Neuron (in vitro differentiated cells): Measurements from ENCODE around the gene ZNF488.

ENCODE experiments used
- H2AFZ ChIP-seq: one replicate; pipeline ENCODE4 v1.6.1; 2013; ENCODE audit warnings: low read depth, mild to moderate bottlenecking, inconsistent platforms, low read length, moderate library complexity
- H3K27me3 ChIP-seq: one replicate; pipeline ENCODE4 v1.6.1; 2013; ENCODE audit warnings: low read length; ENCODE audit not compliant: insufficient read depth
- H3K36me3 ChIP-seq: one replicate; pipeline ENCODE4 v1.6.1; 2013; ENCODE audit warnings: low read length; ENCODE audit not compliant: insufficient read depth
- H3K4me1 ChIP-seq: one replicate; pipeline ENCODE4 v1.6.1; 2013; ENCODE audit warnings: low read length; ENCODE audit not compliant: insufficient read depth
- H3K4me3 ChIP-seq: 2 replicates; pipeline ENCODE4 v1.5.1; 2013; ENCODE audit warnings: mild to moderate bottlenecking, low read length, moderate library complexity
- H3K9me3 ChIP-seq: one replicate; pipeline ENCODE4 v1.6.1; 2013; ENCODE audit warnings: low read length

The ZNF488 gene

DNA sequence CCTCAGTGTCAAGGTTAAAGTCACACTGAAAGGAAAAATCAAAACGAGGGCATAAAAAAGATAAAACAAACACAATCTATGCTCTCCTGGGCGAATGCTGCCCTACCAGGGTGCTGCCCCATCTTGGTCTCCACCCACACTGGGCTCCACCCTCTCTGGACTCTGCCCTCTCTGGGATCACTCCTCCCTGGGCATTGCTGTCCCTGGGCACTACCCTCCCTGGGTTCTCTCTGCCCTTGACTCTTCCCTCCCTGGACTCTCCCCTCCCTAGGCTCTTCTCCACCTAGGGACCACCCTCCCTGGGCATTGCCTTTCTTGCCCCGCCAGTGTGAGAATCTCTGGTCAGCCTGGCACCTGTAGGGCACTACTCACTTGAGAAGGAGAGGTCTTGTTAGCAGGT is 53.3 kb downstream of the ZNF488 start:
- Histone ChIP-seq H3K27me3 (no peaks in the 10 kb centered on the region), H3K4me3 (no peak overlapping the region), H3K4me1 (no peaks in the 10 kb centered on the region), H2AFZ (no peak overlapping the region), H3K36me3 (no peaks in the 10 kb centered on the region), H3K9me3 (no peaks in the 10 kb centered on the region)

GRCh38 chr10:47330366-47330765 is 53.7 kb downstream of the ZNF488 start:
- H3K9me3 ChIP-seq = no peaks in the 10 kb centered on the region
- no peaks in the 10 kb centered on the region for H3K27me3 ChIP-seq
- no peaks in the 10 kb centered on the region for H3K36me3 ChIP-seq
- no peak overlapping the region for H3K4me3 ChIP-seq
- H3K4me1 ChIP-seq = no peaks in the 10 kb centered on the region
- H2AFZ ChIP-seq = no peak overlapping the region

DNA sequence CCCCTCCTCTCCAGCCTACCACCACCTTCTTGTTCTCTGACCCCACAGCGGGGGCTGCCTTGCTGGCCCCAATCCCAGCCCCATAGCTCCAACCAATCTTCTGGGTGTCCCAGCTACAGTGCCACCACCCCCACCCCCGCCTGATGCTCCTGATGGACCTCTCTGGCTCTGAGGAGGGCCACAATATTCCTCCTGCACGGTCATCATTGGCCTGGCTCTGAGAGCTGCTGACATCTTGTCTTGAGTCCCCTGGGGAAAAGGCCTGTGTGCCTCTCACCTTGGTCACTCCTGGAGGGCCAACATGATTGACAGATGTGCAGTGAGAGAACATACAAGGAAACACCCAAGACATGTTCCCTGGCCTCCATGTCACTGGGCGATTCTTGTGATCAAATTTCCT is 54.2 kb downstream of the ZNF488 start:
- Histone ChIP-seq H3K4me1 (no peaks in the 10 kb centered on the region), H3K9me3 (no peaks in the 10 kb centered on the region), H3K4me3 (no peak overlapping the region), H2AFZ (no peak overlapping the region), H3K27me3 (no peaks in the 10 kb centered on the region), H3K36me3 (no peaks in the 10 kb centered on the region)

DNA sequence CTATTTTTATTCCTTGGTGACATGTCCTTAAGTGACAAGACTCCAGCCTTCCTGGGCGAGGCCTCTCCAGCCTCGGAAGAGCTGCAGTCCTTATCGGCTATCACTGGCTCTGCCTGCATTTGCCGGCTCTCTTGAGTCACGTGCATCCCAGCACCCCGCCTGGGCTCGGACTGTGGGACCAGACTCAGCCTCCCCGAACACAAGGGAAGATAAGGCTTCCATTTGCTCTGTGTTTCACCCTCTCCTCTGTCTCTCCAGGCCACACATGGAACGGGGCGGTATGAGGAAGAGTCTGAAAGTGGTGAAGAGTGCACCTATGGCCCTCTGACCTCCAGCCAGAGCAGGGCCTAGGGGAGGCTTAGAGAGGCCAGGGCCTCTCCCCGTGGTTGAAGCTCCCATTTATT is 57.2 kb downstream of the ZNF488 start:
- H3K36me3 ChIP-seq = no peaks in the 10 kb centered on the region
- H3K9me3 ChIP-seq = no peaks in the 10 kb centered on the region
- no peak overlapping the region for H2AFZ ChIP-seq
- no peaks in the 10 kb centered on the region for H3K27me3 ChIP-seq
- no peak overlapping the region for H3K4me3 ChIP-seq
- H3K4me1 ChIP-seq = no peaks in the 10 kb centered on the region

GRCh38 chr10:47326306-47326926 is 57.7 kb downstream of the ZNF488 start:
- Histone ChIP-seq H3K36me3 (no peaks in the 10 kb centered on the region), H2AFZ (no peak overlapping the region), H3K4me1 (no peaks in the 10 kb centered on the region), H3K9me3 (no peaks in the 10 kb centered on the region), H3K4me3 (no peak overlapping the region), H3K27me3 (no peaks in the 10 kb centered on the region)

DNA sequence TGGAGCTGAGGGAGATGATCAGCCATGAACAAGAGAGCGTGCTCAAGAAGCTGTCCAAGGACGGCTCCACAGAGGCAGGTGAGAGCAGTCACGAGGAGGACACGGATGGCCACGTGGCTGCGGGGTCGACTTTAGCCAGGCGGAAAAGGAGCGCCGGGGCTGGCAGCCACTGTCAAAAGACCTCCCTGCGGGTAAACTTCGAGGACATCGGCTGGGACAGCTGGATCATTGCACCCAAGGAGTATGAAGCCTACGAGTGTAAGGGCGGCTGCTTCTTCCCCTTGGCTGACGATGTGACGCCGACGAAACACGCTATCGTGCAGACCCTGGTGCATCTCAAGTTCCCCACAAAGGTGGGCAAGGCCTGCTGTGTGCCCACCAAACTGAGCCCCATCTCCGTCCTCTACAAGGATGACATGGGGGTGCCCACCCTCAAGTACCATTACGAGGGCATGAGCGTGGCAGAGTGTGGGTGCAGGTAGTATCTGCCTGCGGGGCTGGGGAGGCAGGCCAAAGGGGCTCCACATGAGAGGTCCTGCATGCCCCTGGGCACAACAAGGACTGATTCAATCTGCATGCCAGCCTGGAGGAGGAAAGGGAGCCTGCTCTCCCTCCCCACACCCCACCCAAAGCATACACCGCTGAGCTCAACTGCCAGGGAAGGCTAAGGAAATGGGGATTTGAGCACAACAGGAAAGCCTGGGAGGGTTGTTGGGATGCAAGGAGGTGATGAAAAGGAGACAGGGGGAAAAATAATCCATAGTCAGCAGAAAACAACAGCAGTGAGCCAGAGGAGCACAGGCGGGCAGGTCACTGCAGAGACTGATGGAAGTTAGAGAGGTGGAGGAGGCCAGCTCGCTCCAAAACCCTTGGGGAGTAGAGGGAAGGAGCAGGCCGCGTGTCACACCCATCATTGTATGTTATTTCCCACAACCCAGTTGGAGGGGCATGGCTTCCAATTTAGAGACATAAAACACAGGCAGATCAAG is 58.5 kb downstream of the ZNF488 start:
- Histone ChIP-seq H3K4me1 (no peaks in the 10 kb centered on the region), H3K36me3 (no peaks in the 10 kb centered on the region), H2AFZ (no peak overlapping the region), H3K9me3 (no peaks in the 10 kb centered on the region), H3K27me3 (no peaks in the 10 kb centered on the region), H3K4me3 (no peak overlapping the region)

GRCh38 chr10:47323636-47324296 is 60.3 kb downstream of the ZNF488 start:
- no peaks in the 10 kb centered on the region for H3K4me1 ChIP-seq
- H2AFZ ChIP-seq = no peak overlapping the region
- H3K27me3 ChIP-seq = no peaks in the 10 kb centered on the region
- no peaks in the 10 kb centered on the region for H3K9me3 ChIP-seq
- H3K4me3 ChIP-seq = no peak overlapping the region
- H3K36me3 ChIP-seq = no peaks in the 10 kb centered on the region

DNA sequence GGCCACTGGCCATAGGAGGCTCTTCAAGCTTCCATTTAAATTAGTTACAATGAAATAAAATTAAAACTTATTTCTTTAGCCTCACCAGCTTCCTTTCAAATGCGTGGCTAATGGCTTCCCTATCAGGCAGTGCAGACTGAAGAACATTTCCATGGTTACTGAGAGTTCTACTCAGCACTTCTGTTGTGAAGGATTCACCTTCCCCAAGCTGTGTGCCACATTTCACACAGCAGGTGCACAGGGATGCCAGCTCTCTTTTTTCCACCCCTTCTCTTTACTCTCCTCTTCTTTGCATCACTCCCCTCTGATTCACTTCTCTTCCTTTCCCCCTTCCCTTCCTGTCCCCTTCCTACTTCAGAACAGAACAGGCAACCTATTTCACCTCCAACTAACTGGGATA is 61.0 kb downstream of the ZNF488 start:
- Histone ChIP-seq H3K36me3 (no peaks in the 10 kb centered on the region), H3K9me3 (no peaks in the 10 kb centered on the region), H3K27me3 (no peaks in the 10 kb centered on the region), H3K4me3 (no peak overlapping the region), H3K4me1 (no peaks in the 10 kb centered on the region), H2AFZ (no peak overlapping the region)

- no peak within 1 kb of the TSS for H2AFZ ChIP-seq
- H3K4me3 ChIP-seq = no peak within 1 kb of the TSS
- H3K36me3 ChIP-seq = no peaks in the 10 kb centered on the region
- no peaks in the 10 kb centered on the region for H3K4me1 ChIP-seq
- H3K9me3 ChIP-seq = no peaks in the 10 kb centered on the region
- H3K27me3 ChIP-seq = no peaks in the 10 kb centered on the region
These were observed 61.6 kb downstream of the ZNF488 start, which contains the start of gene GDF2 for GRCh38 chr10:47322300-47323061. GDF2 (plus strand) TSS chr10:47322454; CDS start chr10:47322669, 215 bp downstream.

DNA sequence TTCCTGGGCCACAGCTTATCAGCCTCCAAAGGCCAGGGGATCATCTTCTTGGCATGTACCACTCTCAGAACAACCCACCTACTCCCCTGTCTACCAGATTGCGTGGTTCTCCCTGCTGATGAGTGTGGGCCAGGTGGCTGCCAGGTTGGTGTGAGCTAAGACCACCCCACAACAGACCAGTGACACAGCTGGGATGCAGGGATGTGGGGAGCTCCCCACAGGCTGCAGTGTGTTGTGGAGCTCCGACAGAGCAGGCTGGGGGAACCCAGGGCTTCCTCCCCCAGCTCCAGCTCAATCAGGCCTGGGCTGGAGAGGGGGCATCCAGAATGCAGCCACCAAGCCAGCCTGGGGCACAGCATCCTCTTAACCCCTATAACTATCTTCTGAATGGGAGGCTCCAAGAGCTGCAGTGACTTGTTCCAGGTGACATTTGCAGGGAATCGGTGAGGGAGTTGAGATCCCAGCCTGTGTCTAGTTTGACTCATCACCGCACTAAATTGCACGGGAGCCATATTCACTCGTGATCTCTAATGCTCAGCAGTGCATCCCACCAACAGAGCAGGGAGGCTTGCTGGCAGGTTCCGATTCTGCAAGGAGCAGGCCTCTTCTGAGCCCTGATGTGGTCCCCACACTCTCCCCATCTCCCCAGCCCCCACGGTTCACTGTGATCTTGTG is 62.4 kb downstream of the ZNF488 start:
- no peaks in the 10 kb centered on the region for H3K36me3 ChIP-seq
- peaks cover 6% of the 10 kb centered on the region for H3K4me1 ChIP-seq
- H3K27me3 ChIP-seq = no peaks in the 10 kb centered on the region
- H2AFZ ChIP-seq = no peak overlapping the region
- no peak overlapping the region for H3K4me3 ChIP-seq
- no peaks in the 10 kb centered on the region for H3K9me3 ChIP-seq

- Histone ChIP-seq H2AFZ (no peak overlapping the region), H3K4me3 (no peak overlapping the region), H3K4me1 (peaks cover 8% of the 10 kb centered on the region), H3K36me3 (no peaks in the 10 kb centered on the region), H3K27me3 (no peaks in the 10 kb centered on the region), H3K9me3 (no peaks in the 10 kb centered on the region)
These were observed 63.3 kb downstream of the ZNF488 start for GRCh38 chr10:47320812-47321211.

GRCh38 chr10:47319784-47320183 is 64.3 kb downstream of the ZNF488 start:
- Histone ChIP-seq H2AFZ (no peak overlapping the region), H3K27me3 (no peaks in the 10 kb centered on the region), H3K4me3 (no peak overlapping the region), H3K4me1 (peaks cover 8% of the 10 kb centered on the region), H3K9me3 (no peaks in the 10 kb centered on the region), H3K36me3 (no peaks in the 10 kb centered on the region)
